HEK293T (cell line): Measurements from ENCODE around the gene CLDN19.

ENCODE experiments used
- ARNT ChIP-seq: fragments of 450-650 bp; IDR thresholded peaks from 2 replicates; pipeline ENCODE4 v1.6.1; 2017; ENCODE audit warnings: mild to moderate bottlenecking
- BHLHE40 ChIP-seq: fragments of 450-650 bp; IDR thresholded peaks from 2 replicates; pipeline ENCODE4 v1.6.1; 2016; ENCODE audit warnings: mild to moderate bottlenecking, moderate library complexity, borderline replicate concordance
- FOXA1 ChIP-seq: fragments of 450-650 bp; IDR thresholded peaks from 2 replicates; pipeline ENCODE4 v1.6.1; 2016; ENCODE audit warnings: mild to moderate bottlenecking
- FOXM1 ChIP-seq: fragments of 450-650 bp; IDR thresholded peaks from 2 replicates; pipeline ENCODE4 v1.6.1; 2017; ENCODE audit warnings: mild to moderate bottlenecking, borderline replicate concordance
- TARDBP ChIP-seq: fragments of 450-650 bp; IDR thresholded peaks from 2 replicates; pipeline ENCODE4 v1.6.1; 2016
- ZNF384 ChIP-seq: fragments of 450-650 bp; IDR thresholded peaks from 2 replicates; pipeline ENCODE4 v1.6.1; 2016
- TF ChIP-seq, protein P1 (sequence below): fragments of 450-650 bp; IDR thresholded peaks from 2 replicates; pipeline ENCODE4 v1.6.1; 2016

DNA sequence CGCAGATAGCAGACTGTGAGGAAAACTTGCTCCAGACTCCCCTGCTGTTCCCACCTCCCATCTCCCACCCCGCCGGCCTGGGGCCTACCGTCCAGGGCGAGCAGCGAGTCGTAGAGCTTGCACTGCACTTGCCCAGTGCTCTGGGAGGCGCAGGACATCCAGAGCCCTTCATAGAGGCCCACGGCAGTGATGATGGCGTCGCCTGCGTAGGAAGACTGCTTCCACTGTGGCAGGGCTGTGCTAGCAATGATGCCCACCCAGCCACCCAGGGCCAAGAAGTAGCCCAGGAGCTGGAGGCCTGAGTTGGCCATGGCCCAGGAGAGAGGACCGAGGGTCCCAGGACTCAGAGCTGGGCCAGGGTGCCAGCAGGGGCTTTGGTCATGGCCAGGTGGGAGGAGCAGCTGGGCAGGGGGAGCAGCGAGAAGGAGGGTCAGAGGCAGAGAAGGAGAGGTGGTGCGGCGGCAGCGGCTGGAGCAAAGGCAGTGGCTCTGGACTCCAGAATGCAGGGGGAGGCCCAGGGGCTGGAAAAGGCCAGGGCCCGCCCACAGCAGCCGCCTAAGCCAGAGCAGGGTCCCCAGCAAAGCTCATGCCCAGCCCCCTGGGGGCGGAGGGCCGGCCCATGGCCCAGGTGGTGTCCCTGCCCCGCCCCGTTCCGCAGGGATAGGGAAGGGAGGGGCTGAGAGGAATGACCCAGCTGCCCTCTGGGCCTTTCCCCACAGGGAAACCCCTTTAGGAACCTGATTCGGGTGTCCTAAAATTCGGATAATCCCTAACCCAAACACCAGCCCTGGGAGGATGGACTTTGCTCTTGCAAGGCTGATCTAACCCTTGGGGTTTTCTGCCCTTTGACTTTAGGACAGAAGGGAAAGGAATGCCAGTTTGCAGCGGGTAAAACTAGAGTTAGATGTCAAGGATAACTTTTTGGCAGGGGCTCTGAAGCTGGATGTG, at the start of gene CLDN19:
- TF ChIP-seq TARDBP (no peak), FOXM1 (no peak), ZNF384 (no peak), FOXA1 (no peak), ARNT (no peak), BHLHE40 (no peak)
- TF ChIP-seq, protein P1, sequence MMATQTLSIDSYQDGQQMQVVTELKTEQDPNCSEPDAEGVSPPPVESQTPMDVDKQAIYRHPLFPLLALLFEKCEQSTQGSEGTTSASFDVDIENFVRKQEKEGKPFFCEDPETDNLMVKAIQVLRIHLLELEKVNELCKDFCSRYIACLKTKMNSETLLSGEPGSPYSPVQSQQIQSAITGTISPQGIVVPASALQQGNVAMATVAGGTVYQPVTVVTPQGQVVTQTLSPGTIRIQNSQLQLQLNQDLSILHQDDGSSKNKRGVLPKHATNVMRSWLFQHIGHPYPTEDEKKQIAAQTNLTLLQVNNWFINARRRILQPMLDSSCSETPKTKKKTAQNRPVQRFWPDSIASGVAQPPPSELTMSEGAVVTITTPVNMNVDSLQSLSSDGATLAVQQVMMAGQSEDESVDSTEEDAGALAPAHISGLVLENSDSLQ: no peak
